ENCODE results near the gene PSAPL1. TPM values are rescaled to one million over a fixed set of nuclear protein-coding genes. Genes with fewer than 3 reads are reported as not detected.

Gene PSAPL1
- total RNA-seq, 1 experiment from 2014 or later: not detected

- no peaks in the 10 kb centered on the region for H3K4me1 ChIP-seq (ENCODE audit: insufficient read depth, low read length, poor library complexity, severe bottlenecking)
- H3K36me3 ChIP-seq (ENCODE audit: insufficient read depth, low read length, poor library complexity, severe bottlenecking): no peaks in the 10 kb centered on the region
- POLR2A ChIA-PET (ENCODE audit: low non-redundant PET): no interaction called here
- no TSS peak for BruUV-seq (replicated peaks)
- no peak for TF ChIP-seq EZH2 (IDR thresholded peaks at IDR 0.05; ENCODE audit: borderline replicate concordance, low read depth, low read length, poor library complexity, severe bottlenecking)
- no peak for TF ChIP-seq CTCF (conservative IDR thresholded peaks at IDR 0.05; ENCODE audit: low read depth, low read length)
- DNase-seq (ENCODE audit: low spot score): no peak
- no peaks in the 10 kb centered on the region for H3K27me3 ChIP-seq (replicated peaks; ENCODE audit: insufficient read depth, low read depth, low read length, poor library complexity)
- intact Hi-C loops (cut with micrococcal nuclease; ENCODE audit: unreplicated experiment): no loop called here
- CTCF ChIA-PET: no interaction called here
- H3K4me3 ChIP-seq (ENCODE audit: low read depth, low read length, poor library complexity, severe bottlenecking): no peak overlapping the region
- H3K9me3 ChIP-seq (ENCODE audit: low read depth, low read length, poor library complexity, severe bottlenecking): no peaks in the 10 kb centered on the region
- no peak overlapping the region for H3K27ac ChIP-seq (ENCODE audit: low read depth, low read length, poor library complexity, severe bottlenecking)
These were observed 31.5 kb upstream of the PSAPL1 start for GRCh38 chr4:7466215-7466614.

GRCh38 chr4:7465017-7465416, 30.3 kb upstream of the PSAPL1 start:
- H3K4me3 ChIP-seq (ENCODE audit: low read depth, low read length, poor library complexity, severe bottlenecking): no peak overlapping the region
- no peaks in the 10 kb centered on the region for H3K36me3 ChIP-seq (ENCODE audit: insufficient read depth, low read length, poor library complexity, severe bottlenecking)
- H3K27ac ChIP-seq (ENCODE audit: low read depth, low read length, poor library complexity, severe bottlenecking): no peak overlapping the region
- CTCF ChIA-PET: no interaction called here
- BruUV-seq (replicated peaks): no TSS peak
- H3K27me3 ChIP-seq (replicated peaks; ENCODE audit: insufficient read depth, low read depth, low read length, poor library complexity): no peaks in the 10 kb centered on the region
- TF ChIP-seq CTCF (conservative IDR thresholded peaks at IDR 0.05; ENCODE audit: low read depth, low read length): no peak
- no peak for TF ChIP-seq EZH2 (IDR thresholded peaks at IDR 0.05; ENCODE audit: borderline replicate concordance, low read depth, low read length, poor library complexity, severe bottlenecking)
- DNase-seq (ENCODE audit: low spot score): no peak
- intact Hi-C loops (cut with micrococcal nuclease; ENCODE audit: unreplicated experiment): no loop called here
- no peaks in the 10 kb centered on the region for H3K9me3 ChIP-seq (ENCODE audit: low read depth, low read length, poor library complexity, severe bottlenecking)
- POLR2A ChIA-PET (ENCODE audit: low non-redundant PET): no interaction called here
- no peaks in the 10 kb centered on the region for H3K4me1 ChIP-seq (ENCODE audit: insufficient read depth, low read length, poor library complexity, severe bottlenecking)

DNA sequence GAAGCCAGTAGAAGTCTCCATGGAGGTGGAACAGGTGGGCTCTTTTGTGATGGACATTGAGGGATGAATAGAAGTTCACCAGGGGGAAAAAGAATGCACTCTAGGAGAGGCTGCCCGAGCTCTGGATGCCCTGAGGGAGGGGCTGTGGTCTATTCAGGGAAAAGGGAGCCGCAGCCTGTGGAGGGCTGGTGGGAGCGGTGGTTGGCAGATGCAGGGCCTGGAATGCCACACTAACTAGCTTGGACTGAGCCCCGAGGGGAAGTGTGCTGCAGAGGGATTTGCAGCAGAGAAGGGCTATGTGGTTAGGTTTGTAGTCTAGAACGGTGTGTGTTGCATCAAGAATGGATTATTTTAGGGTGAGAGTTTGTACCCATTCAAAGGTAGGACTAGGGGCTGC, 29.5 kb upstream of the PSAPL1 start:
- BruUV-seq (replicated peaks): no TSS peak
- H3K4me3 ChIP-seq (ENCODE audit: low read depth, low read length, poor library complexity, severe bottlenecking): no peak overlapping the region
- ChIA-PET POLR2A (ENCODE audit: low non-redundant PET) (no interaction called here), CTCF (no interaction called here)
- DNase-seq (ENCODE audit: low spot score): no peak
- H3K27me3 ChIP-seq (replicated peaks; ENCODE audit: insufficient read depth, low read depth, low read length, poor library complexity): no peaks in the 10 kb centered on the region
- no peaks in the 10 kb centered on the region for H3K4me1 ChIP-seq (ENCODE audit: insufficient read depth, low read length, poor library complexity, severe bottlenecking)
- intact Hi-C loops (cut with micrococcal nuclease; ENCODE audit: unreplicated experiment): no loop called here
- no peak overlapping the region for H3K27ac ChIP-seq (ENCODE audit: low read depth, low read length, poor library complexity, severe bottlenecking)
- H3K36me3 ChIP-seq (ENCODE audit: insufficient read depth, low read length, poor library complexity, severe bottlenecking): no peaks in the 10 kb centered on the region
- TF ChIP-seq CTCF (conservative IDR thresholded peaks at IDR 0.05; ENCODE audit: low read depth, low read length): no peak
- H3K9me3 ChIP-seq (ENCODE audit: low read depth, low read length, poor library complexity, severe bottlenecking): no peaks in the 10 kb centered on the region
